DLD1 (cell line): ENCODE measurements around the gene AAGAB.
"Not testable (repeated sequence)": the region's sequence is repeated elsewhere in the genome, so short reads cannot be mapped to it uniquely, and the experiment has no call there.

ENCODE experiments used
- in situ Hi-C: cut with HindIII; loops from 2 replicates; pipeline ENCODE4 v1.10.0; 2017; ENCODE audit warnings: low sequenced_read_pairs

Gene AAGAB

DNA sequence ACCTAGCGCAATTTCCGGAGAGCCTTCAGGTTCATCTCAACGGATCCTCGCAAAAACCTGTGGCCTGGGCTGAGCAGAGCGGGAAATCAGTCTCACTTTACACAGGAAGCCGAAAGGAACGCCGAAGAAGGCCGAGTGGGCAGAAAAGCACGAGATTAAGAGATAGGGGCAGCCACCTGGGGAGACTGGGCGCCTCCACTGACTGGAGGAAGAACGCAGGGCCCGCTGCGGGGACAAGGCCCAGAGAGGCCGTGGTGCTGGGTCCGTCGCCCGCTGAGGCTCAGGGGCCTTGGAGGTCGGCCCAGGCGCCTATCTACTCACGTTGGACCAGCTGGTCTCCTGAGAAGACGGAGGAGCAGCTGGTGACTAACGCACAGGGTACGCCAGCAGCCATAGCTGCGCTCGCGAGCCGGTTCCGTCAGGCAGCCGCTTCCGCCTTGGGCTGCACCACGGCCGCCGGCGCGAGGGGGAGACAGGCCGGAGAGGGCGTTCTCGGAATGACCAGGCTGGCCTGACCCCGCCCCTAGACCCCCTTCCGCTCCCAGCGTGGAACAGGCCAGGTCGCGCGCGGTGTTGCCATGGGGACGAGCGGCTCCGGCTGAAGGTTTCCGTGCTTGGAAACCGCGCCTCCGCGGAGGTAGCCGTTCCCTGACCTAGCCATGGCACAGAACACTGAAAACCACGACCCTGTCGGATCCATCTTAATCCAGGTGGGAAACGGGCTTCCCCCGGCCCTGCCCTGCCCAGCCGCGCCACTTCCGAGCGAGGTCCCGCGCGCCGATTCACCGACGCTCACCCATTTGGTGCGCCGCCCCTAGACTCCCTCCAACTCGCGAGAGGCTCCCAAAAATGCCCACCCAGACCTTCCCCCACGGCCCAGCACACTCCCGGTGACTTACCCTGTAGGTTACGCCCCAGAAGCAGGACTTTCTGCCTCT lies at the start of gene AAGAB, which contains the start of gene IQCH:
Gene AAGAB (minus strand): TSS at position 424 of the 938 bp plus-strand sequence. CDS start 30 bp downstream, at position 394.
Gene IQCH (plus strand): TSS at position 549 of the 938 bp plus-strand sequence. CDS start 111 bp downstream, at position 660.
- in situ Hi-C loops: no loop called here

GRCh38 chr15:67303490-67304363 lies 49.3 kb upstream of the AAGAB start:
- in situ Hi-C loops: no loop called here

DNA sequence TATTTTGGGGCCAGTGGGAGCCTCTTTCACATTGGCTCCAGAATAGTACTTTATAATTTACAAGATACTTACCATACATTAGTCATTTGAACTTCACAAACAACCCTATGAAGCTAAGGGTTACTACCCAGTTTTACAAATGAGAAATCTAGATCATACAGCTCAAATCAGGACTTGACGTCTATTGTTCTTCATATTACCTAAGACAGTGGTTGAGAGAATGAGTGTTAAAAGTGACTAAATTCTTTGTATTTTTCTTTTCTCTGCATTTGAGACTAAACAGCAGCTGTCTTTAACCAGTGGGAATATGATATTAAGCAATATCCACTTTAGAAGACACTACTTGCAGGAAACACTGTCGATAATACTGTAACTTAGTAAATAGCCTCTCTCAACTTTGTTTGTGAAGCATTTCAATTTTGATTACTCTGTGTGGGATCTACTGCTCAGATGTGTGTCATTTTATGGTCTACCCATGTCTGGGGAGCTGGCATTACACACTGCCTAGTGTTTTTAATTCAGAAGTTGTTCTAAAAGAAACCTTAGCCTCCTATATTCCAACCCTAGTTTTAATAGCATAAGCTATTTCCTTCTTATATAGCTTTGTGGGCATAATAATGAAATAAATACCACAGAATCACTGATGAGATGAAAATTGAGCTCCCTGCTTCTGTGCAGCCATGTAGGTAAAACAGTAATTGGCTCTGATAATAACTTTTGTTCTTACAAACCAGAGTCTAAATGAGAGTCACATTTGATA lies 46.0 kb upstream of the AAGAB start:
- in situ Hi-C loops: no loop called here

GRCh38 chr15:67296684-67297083 lies 42.2 kb upstream of the AAGAB start:
- in situ Hi-C loops: no loop called here

- in situ Hi-C loops: no loop called here
Observed at GRCh38 chr15:67296188-67296587, 41.7 kb upstream of the AAGAB start.

GRCh38 chr15:67290319-67290718 lies 35.9 kb upstream of the AAGAB start:
- in situ Hi-C loops: no loop called here

DNA sequence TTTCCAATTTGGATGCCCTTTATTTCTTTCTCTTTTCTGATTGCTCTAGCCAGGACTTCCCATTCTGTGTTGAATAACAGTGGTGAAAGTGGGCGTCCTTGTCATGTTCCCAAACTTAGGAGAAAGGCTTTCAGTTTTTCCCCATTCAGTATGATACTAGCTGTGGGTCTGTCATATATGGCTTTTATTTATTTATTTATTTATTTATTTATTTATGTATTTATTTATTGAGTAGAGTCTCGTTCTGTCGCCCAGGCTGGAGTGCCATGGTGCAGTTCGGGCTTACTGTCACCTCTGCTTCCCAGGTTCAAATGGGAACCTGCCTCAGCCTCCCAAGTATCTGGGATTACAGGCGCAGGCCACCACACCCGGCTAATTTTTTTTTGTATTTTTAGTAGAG lies 31.9 kb upstream of the AAGAB start:
- in situ Hi-C loops: not testable (repeated sequence)

DNA sequence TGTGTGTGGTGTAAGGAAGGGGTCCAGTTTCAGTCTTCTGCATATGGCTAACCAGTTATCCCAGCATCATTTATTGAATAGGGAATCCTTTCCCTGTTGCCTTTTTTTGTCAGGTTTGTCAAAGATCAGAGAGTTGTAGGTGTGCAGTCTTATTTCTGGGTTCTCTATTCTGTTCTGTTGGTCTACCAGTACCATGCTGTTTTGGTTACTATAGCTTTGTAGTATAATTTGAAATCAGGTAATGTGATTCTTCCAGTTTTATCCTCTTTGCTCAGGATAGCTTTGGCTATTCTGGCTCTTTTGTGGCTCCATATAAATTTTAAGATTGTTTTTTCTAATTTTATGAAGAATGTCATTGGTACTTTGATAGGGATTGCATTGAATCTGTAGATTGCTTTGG lies 31.2 kb upstream of the AAGAB start:
- in situ Hi-C loops: not testable (repeated sequence)

- in situ Hi-C loops: no loop called here
Observed at GRCh38 chr15:67281714-67282113, 27.3 kb upstream of the AAGAB start.

- in situ Hi-C loops: no loop called here
Observed at GRCh38 chr15:67280217-67280616, 25.8 kb upstream of the AAGAB start.

GRCh38 chr15:67276666-67277065 lies 22.2 kb upstream of the AAGAB start:
- in situ Hi-C loops: no loop called here

- in situ Hi-C loops: no loop called here
Observed at GRCh38 chr15:67274236-67274635, 19.8 kb upstream of the AAGAB start.

GRCh38 chr15:67267951-67268941 lies 13.8 kb upstream of the AAGAB start:
- in situ Hi-C loops: no loop called here

DNA sequence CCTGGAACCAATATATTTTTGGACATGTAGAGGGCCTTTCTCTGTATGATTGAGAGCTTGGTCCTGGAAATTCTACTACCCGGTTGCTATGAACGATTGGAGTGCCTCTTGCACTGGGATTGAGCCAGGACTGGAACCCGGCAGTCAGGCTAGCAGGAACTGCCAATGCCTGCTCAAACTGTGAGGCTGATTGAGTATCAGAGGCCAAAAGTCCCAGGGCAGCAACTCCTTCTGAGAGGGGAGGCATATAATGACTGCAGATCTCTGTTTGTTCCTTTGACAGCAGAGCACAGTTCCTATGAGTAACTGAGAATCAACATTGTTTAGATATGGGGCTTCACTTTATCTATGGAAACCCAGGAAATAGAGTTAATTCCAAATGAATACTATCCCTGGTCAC lies 13.0 kb upstream of the AAGAB start:
- in situ Hi-C loops: no loop called here

GRCh38 chr15:67266870-67267269 lies 12.4 kb upstream of the AAGAB start:
- in situ Hi-C loops: no loop called here

- in situ Hi-C loops: no loop called here
Observed at GRCh38 chr15:67259806-67260205, 5.3 kb upstream of the AAGAB start.

DNA sequence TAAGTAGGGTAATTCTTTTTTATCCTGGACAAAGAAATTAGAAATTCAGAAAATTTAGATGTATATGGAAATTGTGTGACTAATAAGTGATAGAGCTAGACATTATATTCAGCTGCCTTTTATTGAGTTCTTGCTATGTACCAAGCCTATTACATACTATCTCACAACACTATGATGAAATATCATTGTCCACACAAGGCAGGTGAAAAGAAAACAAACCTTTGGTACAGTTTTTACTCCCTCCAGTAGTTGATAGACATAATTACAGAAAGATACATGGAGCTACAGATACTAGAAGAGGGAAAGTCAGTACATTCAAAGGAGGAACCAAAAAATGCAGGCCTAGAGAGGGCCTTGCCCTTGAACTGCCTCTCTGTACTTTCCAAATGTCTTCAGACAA lies 4.9 kb upstream of the AAGAB start:
- in situ Hi-C loops: no loop called here

GRCh38 chr15:67258412-67258811 lies 4.0 kb upstream of the AAGAB start:
- in situ Hi-C loops: not testable (repeated sequence)

- in situ Hi-C loops: no loop called here
Observed at GRCh38 chr15:67256051-67256450, 1.6 kb upstream of the AAGAB start.
